GM19324 (cell line): ENCODE data around the gene KCNG3.

Experiments
- ATAC-seq: cut with Tn5 transposase; IDR thresholded peaks from one replicate; pipeline ENCODE4 v1.9.1; 2021; ENCODE audit warnings: mild to moderate bottlenecking, moderate library complexity; ENCODE audit not compliant: unreplicated experiment, low FRiP score

The KCNG3 gene

DNA sequence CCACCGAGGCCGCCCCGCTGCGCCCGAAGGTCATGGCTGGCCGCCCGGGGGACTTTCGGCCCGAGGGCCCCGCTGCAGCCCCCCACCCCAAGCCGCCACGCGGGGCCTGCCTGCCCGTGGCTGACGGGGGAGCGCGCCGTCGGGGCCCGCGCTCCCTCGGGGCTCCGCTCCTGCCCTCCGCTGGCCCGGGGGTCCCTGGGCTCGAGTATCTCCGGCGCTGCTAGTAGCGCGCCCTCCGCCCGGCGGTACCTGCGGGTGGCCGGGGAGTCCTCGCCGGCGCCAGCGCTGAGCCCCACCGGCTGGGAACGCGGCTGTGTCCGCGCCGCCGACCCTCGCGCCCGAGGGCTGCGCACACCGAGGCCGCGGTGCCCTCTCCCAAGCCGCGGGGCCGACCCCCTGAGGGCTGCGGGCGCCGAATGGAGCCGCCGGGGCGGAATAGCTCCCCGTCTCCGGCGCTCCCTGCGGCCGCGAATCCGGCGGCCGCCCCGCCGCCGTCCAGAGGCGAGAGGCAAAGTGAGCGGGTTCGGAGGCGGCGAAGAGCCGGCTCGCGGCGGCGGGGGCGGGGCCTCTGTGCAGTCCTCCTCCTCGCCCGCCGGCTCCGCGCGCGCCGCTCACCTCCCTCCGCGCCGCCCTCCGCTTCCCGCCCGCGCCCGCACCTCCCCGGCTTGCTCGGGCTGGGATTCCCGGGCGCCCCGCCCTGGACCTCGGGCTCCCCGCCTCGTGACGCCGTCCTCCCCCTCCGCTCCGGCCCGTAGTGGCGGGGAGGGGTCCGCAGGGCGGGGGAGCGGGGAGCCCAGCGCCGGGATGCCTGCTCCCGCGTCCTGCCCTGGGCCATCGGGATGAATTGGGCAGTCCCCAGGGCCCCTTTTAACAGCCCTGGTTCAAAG, at the start of gene KCNG3:
Gene KCNG3, minus strand, starts transcription at position 515 of the 887 bp plus-strand sequence. Its CDS starts 481 bp downstream, at position 34.
- ATAC-seq: peak; percentile 16

GRCh38 chr2:42542871-42543270, 49.1 kb upstream of the KCNG3 start:
- ATAC-seq: no peak

DNA sequence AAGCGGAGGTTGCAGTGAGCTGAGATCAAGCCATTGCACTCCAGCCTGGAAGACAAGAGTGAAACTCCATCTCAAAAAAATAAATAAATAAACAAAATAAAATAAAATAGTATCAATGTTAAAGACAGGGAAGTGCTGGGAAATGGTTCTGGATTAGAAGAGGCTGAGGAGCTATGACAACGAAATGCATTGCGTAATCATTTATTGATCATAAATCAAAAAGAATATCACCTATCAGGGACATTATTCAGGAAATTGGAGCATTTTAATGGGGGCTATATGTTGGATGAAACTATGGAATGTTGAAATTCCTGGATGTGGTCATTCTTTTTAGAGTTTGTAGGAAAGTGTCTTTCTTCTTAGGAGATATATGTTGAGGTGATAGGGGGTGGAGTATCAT, 43.7 kb upstream of the KCNG3 start:
- ATAC-seq: no peak

DNA sequence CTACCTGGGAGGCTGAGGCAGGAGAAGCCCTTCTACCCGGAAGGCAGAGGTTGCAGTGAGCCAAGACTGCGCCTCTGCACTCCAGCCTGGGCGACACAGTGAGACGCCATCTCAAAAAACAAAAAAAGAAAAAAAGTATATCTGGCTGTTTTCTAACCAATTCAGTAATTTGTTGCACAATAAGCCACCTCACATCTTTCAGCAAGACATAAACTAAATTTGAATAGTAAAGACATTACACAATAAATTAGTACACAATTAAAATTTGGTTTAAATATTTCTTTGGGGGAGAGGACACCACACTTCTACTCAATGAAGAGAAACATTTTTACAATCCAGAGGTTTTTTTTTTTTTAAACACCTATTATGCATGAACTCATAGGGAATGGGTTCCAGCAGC, 38.6 kb upstream of the KCNG3 start:
- no peak for ATAC-seq

DNA sequence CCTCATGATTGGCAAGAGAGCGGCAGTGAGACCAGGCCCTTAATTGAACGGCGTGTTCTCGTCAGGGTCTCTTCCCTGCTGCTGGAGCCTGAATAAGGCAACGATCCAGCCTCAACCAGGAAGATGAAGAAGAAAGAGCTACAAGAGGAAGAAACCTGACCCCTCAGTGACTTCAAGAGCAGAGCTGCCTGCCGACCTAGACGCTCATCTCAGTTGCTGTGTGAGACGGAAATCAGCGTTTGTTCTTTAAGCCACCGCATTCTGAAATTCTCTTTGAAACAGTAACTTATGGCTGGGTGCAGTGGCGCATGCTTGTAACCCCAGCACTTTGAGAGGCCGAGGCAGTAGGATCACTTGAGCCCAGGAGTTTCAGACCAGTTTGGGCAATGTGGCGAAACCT, 29.6 kb upstream of the KCNG3 start:
- ATAC-seq: no peak

DNA sequence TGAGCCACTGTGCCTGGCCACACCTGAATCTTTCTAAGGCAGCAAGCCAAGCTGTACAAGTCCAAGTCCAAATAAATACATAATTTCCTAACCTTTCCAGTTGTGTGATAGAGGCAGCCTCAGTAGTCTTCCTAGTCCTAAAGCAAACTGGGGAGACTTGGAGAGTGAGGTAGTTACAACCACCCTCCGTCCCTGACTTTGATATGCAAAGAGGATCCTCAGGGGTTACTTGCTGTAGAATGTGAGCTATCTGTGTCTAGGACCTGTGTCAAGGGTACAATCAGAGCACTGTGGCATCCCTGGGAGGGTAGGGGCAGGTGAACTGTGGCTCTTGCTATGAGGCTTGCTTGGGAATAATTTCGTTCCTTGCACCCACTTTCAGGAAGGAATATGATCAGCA, 28.3 kb upstream of the KCNG3 start:
- ATAC-seq: no peak

GRCh38 chr2:42519624-42520023, 25.8 kb upstream of the KCNG3 start:
- ATAC-seq: no peak

- no peak for ATAC-seq
Observed at GRCh38 chr2:42516418-42516901, 22.7 kb upstream of the KCNG3 start.

DNA sequence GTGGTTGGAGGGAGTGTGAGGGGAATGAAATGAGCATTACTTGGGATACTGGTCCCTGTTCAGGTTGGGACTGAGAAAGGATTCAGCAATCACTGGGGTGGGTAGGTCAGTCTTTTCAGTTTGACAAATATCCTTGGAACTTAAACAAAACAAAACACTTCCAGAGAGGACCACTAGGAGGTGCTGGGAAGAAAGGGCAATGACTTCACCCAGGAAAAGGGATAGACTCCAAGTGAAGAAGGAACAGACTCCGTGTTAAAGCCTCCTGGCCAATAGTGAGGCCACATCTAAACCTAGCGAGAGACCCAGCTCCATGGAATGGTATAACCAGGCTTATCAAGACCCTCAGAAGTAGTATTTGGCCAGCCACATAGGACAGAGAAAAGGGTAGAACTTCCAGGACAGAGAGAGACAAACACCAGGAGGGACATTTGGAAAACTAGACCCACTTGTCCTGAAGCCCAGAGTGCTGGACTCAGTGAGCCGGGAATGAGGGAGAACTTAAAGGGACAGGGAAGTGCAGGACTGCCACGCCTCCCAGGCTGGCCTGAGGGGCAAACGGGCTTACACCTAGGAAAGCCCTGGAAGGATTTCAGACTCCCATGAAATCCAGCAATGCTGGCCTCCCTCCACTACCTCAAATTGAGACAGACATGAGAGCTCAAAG, 19.6 kb upstream of the KCNG3 start:
- ATAC-seq: no peak

GRCh38 chr2:42510608-42511243, 16.9 kb upstream of the KCNG3 start:
- ATAC-seq: no peak

DNA sequence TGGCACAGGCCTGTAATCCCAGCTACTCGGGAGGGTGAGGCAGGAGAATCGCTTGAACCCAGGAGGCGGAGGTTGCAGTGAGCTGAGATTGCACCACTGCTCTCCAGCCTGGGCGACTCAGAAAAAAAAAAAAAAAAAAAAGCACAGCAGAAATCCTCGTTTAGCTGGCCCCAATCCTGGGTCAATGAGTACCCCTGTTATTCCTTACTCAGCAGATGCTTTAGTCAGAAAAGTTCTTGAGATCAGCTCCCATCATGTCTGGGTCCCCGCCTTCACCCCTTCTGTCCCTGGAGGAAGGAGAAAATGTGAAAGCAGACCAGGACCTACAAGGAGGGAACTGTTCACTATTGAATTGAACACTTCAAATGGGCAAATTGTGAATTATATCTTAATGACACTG, 16.4 kb upstream of the KCNG3 start:
- ATAC-seq: no peak

DNA sequence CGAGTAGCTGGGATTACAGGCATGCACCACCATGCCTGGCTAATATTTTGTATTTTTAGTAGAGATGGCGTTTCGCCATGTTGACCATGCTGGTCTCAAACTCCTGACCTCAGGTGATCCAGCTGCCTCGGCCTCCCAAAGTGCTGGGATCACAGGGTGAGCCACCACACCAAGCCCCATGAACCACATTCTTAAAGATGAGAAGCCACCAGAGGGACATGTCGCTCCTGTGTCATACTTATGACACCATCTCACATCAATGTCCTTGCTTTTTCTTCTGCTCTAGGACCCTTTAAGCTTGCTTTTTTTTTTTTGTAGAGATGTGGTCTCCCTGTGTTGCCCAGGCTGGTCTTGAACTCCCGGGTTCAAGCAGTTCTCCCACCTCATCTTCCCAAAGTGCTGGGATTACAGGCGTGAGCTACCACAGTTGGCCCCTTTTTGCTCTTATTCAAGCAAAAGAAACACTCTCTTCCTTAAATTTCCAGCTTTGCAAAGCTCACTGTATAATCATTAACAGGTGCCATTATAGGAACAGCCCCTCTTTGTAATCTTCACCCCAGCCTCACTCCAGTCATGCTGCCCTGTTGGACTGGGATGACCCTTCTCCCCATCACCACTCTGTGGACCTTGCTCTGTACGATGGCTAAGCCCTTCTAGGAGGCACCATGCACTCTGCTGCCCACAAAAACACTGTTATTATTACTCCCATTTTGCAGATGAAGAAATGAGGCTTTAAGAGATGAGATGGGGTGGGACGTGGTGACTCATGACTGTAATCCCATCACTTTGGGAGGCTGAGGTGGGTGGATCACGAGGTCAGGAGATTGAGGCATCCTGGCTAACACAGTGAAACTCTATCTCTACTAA, 10.8 kb upstream of the KCNG3 start:
- no peak for ATAC-seq

DNA sequence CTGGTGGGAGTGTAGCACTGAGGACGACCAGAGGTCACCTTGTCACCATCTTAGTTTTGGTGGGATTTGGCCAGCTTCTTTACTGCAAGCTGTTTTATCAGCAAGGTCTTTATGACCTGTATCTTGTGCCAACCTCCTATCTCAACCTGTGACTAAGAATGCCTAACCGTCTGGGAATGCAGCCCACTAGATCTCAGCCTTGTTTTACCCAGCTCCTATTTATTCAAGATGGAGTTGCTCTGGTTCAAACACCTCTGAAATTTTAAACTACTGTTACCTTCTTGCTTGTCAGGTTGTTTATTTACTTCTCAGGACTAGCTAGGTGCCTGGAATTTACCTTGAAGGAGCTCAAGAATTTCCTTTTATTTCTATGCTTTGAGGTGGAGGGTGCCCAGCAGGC, 9.5 kb upstream of the KCNG3 start:
- ATAC-seq: no peak

- ATAC-seq: no peak
Observed at GRCh38 chr2:42498497-42498896, 4.7 kb upstream of the KCNG3 start.

GRCh38 chr2:42495611-42496010, 1.8 kb upstream of the KCNG3 start:
- ATAC-seq: no peak

GRCh38 chr2:42495234-42495581, 1.4 kb upstream of the KCNG3 start:
- ATAC-seq: no peak

GRCh38 chr2:42494355-42495233, 812 bp upstream of the KCNG3 start:
- peak; percentile 70 for ATAC-seq

- no peak for ATAC-seq
Observed at GRCh38 chr2:42492691-42493467, 903 bp downstream of the KCNG3 start.

DNA sequence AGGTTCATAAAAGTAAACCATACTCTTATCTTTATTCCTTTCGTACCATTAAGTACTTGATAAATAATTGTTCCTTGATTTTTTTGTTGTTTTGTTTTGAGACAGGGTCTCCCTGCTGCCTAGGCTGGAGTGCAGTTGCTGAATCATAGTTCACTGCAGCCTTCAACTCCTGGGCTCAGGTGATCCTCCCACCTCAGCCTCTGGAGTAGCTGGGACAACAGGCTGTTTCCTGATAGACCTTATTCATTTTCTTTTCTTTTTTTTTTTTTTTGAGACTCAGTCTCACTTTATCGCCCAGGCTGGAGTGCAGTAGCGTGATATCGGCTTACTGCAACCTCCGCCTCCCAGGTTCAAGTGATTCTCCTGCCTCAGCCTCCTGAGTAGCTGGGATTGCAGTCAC, 5.5 kb downstream of the KCNG3 start:
- no peak for ATAC-seq
